Pancreas (tissue), 10 donors: ENCODE data around the gene KRT13. TPM values are rescaled to one million over a fixed set of nuclear protein-coding genes. Genes with fewer than 3 reads are reported as not detected.

Experiments used
- ATAC-seq, 4 donors: fragments of 200-7000 bp; cut with Tn5 transposase; one replicate each; pipeline versions ENCODE4 v1.8.0 to v1.9.1; 2020; ENCODE audit warnings: mild to moderate bottlenecking in 4 of 4, moderate library complexity in 4 of 4
- DNase-seq, 6 donors: peaks; one replicate each; pipeline ENCODE4 v3.0.0-alpha.2; 2020
- FAIRE-seq: peaks from 2 replicates; lab custom pipeline; 2012; peaks lifted over from hg19 to GRCh38; lab: Jason Lieb, UNC
- H3K27ac ChIP-seq, 4 donors: fragments of 200-600 bp; sonication (generic); 1 replicate in 3 of 4; 2 replicates in 1 of 4; pipeline versions ENCODE4 v1.5.0 to v1.8.0; 2020
- H3K27me3 ChIP-seq, 4 donors: fragments of 200-600 bp; one replicate each; pipeline ENCODE4 v1.8.0; 2021
- H3K36me3 ChIP-seq, 3 donors: fragments of 200-600 bp; sonication (generic) in 1 of 3; one replicate each; pipeline versions ENCODE4 v1.5.0 to v1.8.0; 2020 to 2021
- H3K4me1 ChIP-seq, 3 donors: fragments of 200-600 bp; one replicate each; pipeline ENCODE4 v1.8.0; 2021
- H3K4me3 ChIP-seq, 4 donors: fragments of 200-600 bp; sonication (generic) in 2 of 4; one replicate each; pipeline versions ENCODE4 v1.5.0 to v1.8.0; 2020 to 2021
- H3K9me3 ChIP-seq, 4 donors: fragments of 200-600 bp; one replicate each; pipeline ENCODE4 v1.8.0; 2021
- WGBS, 2 donors: extraction: QIAGEN DNeasy Blood & Tissue Kit; methylation state at CpG; one replicate each; pipeline ENCODE4 v1.1.7; 2013; 5-methylcytosine and 5-hydroxymethylcytosine counted together
- intact Hi-C, 3 donors: fragments of 100-400 bp; cut with DNase I; formaldehyde crosslinking; loops; one replicate each; pipeline versions ENCODE4 v1.11.1 to v1.14.2; 2022
- polyA plus RNA-seq, 2 donors: library from polyadenylated mRNA; stranded (reverse); fragments of 200-250 nt; gene quantifications; one replicate each; pipeline ENCODE4 v1.2.3, GENCODE V29; 2013
- total RNA-seq, 6 donors: library from RNA; stranded (reverse); fragmentation: NEBNext Ultra II Directional in 4 of 6; extraction: Animal tissue kit (Norgen Biotek cat#: 25700) in 4 of 6; gene quantifications; one replicate each; pipeline versions ENCODE4 v1.2.1 to v1.2.4, GENCODE V29; 2021 to 2023
- TF ChIP-seq, protein P1 (sequence below), 4 donors: fragments of 200-600 bp; sonication (generic) in 3 of 4; IDR thresholded peaks; one replicate each; pipeline versions ENCODE4 v1.5.0 to v1.8.0; 2021; ENCODE audit warnings: antibody characterized with exemption in 4 of 4
- donor health status: healthy with polysubstance abuse.
- donor health status: DM: no; HTN: no; CAD: no; lungs with moderate emphysema.
- donor health status: DM: no; HTN: no; CAD: no.
- donor health status: control.
- donor health status: control.
- donor health status: Bipolar disorder and iron deficiency.
- donor health status: DM: yes; HTN: yes; CAD: no.
- donor health status: DM: no; HTN: no; CAD: no.
- donor health status: DM: no; HTN: no; CAD: no.
- donor health status: DM: yes; HTN: yes; CAD: no.

The KRT13 gene
- total and polyA plus RNA-seq, 8 donors: 0.39 to 11.9 (median 5.3) TPM; not detected in 5

DNA sequence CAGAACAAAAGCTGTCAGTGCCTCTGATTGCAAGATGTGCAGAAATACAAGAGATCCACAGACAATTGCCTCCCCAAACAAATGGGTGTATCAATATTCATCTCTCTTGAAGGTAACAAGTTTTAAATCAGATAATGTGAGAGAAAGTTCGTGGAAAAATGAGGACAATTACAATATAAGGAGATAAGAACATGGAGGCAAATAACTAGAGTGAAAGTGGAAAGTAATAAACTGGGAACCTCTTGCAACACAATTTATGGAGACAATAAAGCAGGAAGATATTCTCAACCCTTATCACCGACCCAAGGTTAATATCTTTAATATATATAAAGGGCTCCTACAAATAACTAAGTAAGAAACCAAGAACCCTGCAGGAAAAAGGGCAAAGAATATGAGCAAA, 36.9 kb upstream of the KRT13 start:
- WGBS, 2 donors: 20 to 29% methylated on average over 2 of the region's 2 CpGs
- H3K4me3 ChIP-seq: no peak overlapping the region
- H3K27me3 ChIP-seq: no peaks in the 10 kb centered on the region
- no peak for ATAC-seq
- intact Hi-C loops: no loop called here
- no peak for DNase-seq
- H3K36me3 ChIP-seq: no peaks in the 10 kb centered on the region
- no peaks in the 10 kb centered on the region for H3K4me1 ChIP-seq
- TF ChIP-seq, protein P1, sequence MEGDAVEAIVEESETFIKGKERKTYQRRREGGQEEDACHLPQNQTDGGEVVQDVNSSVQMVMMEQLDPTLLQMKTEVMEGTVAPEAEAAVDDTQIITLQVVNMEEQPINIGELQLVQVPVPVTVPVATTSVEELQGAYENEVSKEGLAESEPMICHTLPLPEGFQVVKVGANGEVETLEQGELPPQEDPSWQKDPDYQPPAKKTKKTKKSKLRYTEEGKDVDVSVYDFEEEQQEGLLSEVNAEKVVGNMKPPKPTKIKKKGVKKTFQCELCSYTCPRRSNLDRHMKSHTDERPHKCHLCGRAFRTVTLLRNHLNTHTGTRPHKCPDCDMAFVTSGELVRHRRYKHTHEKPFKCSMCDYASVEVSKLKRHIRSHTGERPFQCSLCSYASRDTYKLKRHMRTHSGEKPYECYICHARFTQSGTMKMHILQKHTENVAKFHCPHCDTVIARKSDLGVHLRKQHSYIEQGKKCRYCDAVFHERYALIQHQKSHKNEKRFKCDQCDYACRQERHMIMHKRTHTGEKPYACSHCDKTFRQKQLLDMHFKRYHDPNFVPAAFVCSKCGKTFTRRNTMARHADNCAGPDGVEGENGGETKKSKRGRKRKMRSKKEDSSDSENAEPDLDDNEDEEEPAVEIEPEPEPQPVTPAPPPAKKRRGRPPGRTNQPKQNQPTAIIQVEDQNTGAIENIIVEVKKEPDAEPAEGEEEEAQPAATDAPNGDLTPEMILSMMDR (IDR thresholded peaks at IDR 0.05): no peak
- FAIRE-seq: no peak
- H3K27ac ChIP-seq: no peak overlapping the region
- H3K9me3 ChIP-seq: no peaks in the 10 kb centered on the region

GRCh38 chr17:41540921-41541625, 35.7 kb upstream of the KRT13 start:
- Histone ChIP-seq H3K9me3 (no peaks in the 10 kb centered on the region), H3K27ac (no peak overlapping the region), H3K27me3 (no peaks in the 10 kb centered on the region), H3K36me3 (no peaks in the 10 kb centered on the region), H3K4me3 (no peak overlapping the region), H3K4me1 (no peaks in the 10 kb centered on the region)
- ATAC-seq: peak in 2 of 4 donors; percentile 24 to 70
- intact Hi-C loops: no loop called here
- WGBS, 2 donors: 68 to 69% methylated on average over 10 of the region's 10 CpGs
- no peak for DNase-seq
- FAIRE-seq: no peak
- TF ChIP-seq, protein P1 (IDR thresholded peaks at IDR 0.05): no peak

DNA sequence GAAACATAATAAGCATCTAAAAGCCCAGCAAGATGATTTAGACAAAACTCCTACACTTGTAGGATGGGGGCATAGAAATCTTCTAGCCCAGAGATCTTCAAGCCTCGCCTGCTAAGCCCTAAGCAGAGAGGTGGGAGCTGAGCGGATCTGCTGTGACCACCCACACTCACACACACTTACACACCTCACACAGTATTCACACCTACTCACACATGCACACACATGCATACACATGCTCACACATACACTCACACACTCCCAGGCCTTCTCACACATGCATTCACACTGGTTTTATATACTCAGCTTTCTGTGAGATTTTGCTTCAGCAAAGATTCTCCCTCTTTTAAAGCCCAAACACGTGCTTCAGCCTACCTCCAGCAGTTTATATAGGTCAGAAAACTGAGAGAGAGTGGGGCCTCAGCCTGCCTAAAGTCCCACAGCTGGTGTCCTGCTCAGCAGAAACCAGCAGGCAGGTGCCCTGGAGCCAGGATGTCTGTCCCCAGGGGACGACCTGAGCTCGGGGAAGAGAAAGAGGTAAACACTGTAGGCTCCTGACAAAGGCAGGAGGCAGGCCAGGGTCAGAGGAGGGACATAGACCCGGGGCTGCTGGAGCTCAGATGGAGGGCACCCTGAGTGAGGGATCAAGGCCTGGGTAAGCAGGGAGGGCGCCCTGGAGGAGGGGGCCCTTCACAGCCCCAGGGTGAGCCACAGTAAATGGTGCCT, 34.7 kb upstream of the KRT13 start:
- no peaks in the 10 kb centered on the region for H3K36me3 ChIP-seq
- no peaks in the 10 kb centered on the region for H3K9me3 ChIP-seq
- TF ChIP-seq, protein P1 (IDR thresholded peaks at IDR 0.05): no peak
- FAIRE-seq (no peak), DNase-seq (no peak), ATAC-seq (no peak)
- no peaks in the 10 kb centered on the region for H3K27me3 ChIP-seq
- WGBS, 2 donors: 64% methylated on average over 7 of the region's 7 CpGs
- no peak overlapping the region for H3K4me3 ChIP-seq
- H3K4me1 ChIP-seq: no peaks in the 10 kb centered on the region
- H3K27ac ChIP-seq: no peak overlapping the region
- intact Hi-C loops: no loop called here

DNA sequence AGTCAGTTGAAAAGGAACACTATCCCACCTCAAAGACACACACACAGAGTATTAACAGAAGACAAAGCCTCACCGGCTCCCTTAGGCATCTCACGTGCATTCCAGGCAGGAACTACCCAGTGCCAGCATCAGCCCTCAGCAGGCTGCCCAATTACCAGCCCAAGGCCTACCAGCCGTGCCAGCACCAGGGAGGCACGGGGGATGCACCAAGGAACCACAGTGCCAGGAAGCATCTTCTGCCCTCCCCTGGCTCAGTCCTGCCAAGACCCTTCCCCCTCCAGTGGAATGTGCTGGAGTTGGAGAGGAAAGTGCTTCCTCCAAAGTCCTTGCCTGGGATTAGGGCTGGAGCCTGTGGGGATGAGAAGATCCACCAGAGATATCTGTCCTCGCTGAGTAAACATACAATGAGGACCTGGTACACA, 33.7 kb upstream of the KRT13 start:
- no peak overlapping the region for H3K27ac ChIP-seq
- no peaks in the 10 kb centered on the region for H3K9me3 ChIP-seq
- ATAC-seq (no peak), FAIRE-seq (no peak), DNase-seq (no peak)
- 75 to 86% methylated on average over 5 of the region's 5 CpGs for WGBS, 2 donors
- TF ChIP-seq, protein P1 (IDR thresholded peaks at IDR 0.05): no peak
- no peaks in the 10 kb centered on the region for H3K27me3 ChIP-seq
- H3K4me1 ChIP-seq: no peaks in the 10 kb centered on the region
- H3K36me3 ChIP-seq: no peaks in the 10 kb centered on the region
- no peak overlapping the region for H3K4me3 ChIP-seq
- intact Hi-C loops: no loop called here

DNA sequence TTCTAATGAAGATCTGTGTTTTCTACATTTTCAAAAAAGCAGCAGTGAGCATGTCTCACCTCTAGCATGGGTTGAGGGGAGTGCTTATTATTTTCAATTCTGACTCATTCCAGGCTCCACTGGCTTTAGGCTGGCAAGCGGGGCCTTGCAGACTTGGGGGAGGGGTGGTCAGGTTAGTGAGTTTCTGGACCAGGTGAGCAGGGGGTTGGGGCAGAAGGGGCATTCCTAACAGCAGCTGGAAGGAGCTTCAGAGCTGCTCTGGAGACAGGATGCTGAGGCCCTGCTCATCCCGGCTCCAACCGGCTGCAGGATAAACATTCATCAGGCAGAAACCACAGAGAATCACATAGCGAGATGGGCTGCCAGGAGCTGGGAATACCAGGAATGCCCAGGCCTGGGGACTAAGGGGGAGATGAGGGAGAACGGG, 33.2 kb upstream of the KRT13 start:
- ATAC-seq (no peak), FAIRE-seq (no peak), DNase-seq (no peak)
- Histone ChIP-seq H3K27me3 (no peaks in the 10 kb centered on the region), H3K4me1 (no peaks in the 10 kb centered on the region), H3K27ac (no peak overlapping the region), H3K36me3 (no peaks in the 10 kb centered on the region), H3K9me3 (no peaks in the 10 kb centered on the region), H3K4me3 (no peak overlapping the region)
- TF ChIP-seq, protein P1 (IDR thresholded peaks at IDR 0.05): no peak
- 75 to 78% methylated on average over 5 of the region's 5 CpGs for WGBS, 2 donors
- intact Hi-C loops: no loop called here
